Brain pericyte (primary cell): Measurements from ENCODE around the gene TSPAN3.

ENCODE experiments used
- DNase-seq: peaks from one replicate; pipeline ENCODE4 v3.0.0-alpha.2; 2012; ENCODE audit warnings: low read depth, low spot score

Gene TSPAN3

GRCh38 chr15:77023576-77024272 lies 47.2 kb downstream of the TSPAN3 start:
- no peak for DNase-seq

GRCh38 chr15:77022646-77023575 lies 48.0 kb downstream of the TSPAN3 start:
- DNase-seq, result no peak

- no peak for DNase-seq
Measured at GRCh38 chr15:77021803-77022381, 49.0 kb downstream of the TSPAN3 start.

- DNase-seq, result no peak
Measured at GRCh38 chr15:77021088-77021481, 49.8 kb downstream of the TSPAN3 start.

GRCh38 chr15:77020348-77021087 lies 50.4 kb downstream of the TSPAN3 start:
- DNase-seq, result no peak

- DNase-seq, result no peak
Measured at GRCh38 chr15:77019521-77020331, 51.2 kb downstream of the TSPAN3 start.

GRCh38 chr15:77018796-77019505 lies 52.0 kb downstream of the TSPAN3 start:
- no peak for DNase-seq

GRCh38 chr15:77017761-77018720 lies 52.9 kb downstream of the TSPAN3 start:
- no peak for DNase-seq

- no peak for DNase-seq
Measured at GRCh38 chr15:77017091-77017660, 53.7 kb downstream of the TSPAN3 start.

- DNase-seq, result no peak
Measured at GRCh38 chr15:77016321-77016695, 54.6 kb downstream of the TSPAN3 start.

GRCh38 chr15:77015646-77016320 lies 55.1 kb downstream of the TSPAN3 start:
- DNase-seq, result no peak

GRCh38 chr15:77014132-77015081 lies 56.5 kb downstream of the TSPAN3 start:
- DNase-seq, result no peak

- no peak for DNase-seq
Measured at GRCh38 chr15:77013776-77014131, 57.2 kb downstream of the TSPAN3 start.

- no peak for DNase-seq
Measured at GRCh38 chr15:77012868-77013267, 58.0 kb downstream of the TSPAN3 start.

GRCh38 chr15:77012117-77012712 lies 58.7 kb downstream of the TSPAN3 start:
- DNase-seq, result no peak

GRCh38 chr15:77010857-77011256 lies 60.1 kb downstream of the TSPAN3 start:
- DNase-seq, result no peak

- no peak for DNase-seq
Measured at GRCh38 chr15:77010312-77010686, 60.6 kb downstream of the TSPAN3 start.
